ENCODE data around the gene OSBPL10.

The OSBPL10 gene

GRCh38 chr3:31955581-31955980, 25.5 kb downstream of the OSBPL10 start:
- DNase-seq: no peak

GRCh38 chr3:31953636-31954035, 27.4 kb downstream of the OSBPL10 start:
- DNase-seq: no peak

GRCh38 chr3:31953091-31953490, 28.0 kb downstream of the OSBPL10 start:
- no peak for DNase-seq

- DNase-seq: no peak
These were observed 28.9 kb downstream of the OSBPL10 start for GRCh38 chr3:31952205-31952604.

GRCh38 chr3:31948280-31948679, 32.8 kb downstream of the OSBPL10 start:
- DNase-seq: no peak

GRCh38 chr3:31947671-31948091, 33.4 kb downstream of the OSBPL10 start:
- no peak for DNase-seq

GRCh38 chr3:31947162-31947561, 33.9 kb downstream of the OSBPL10 start:
- DNase-seq: no peak

- DNase-seq: no peak
These were observed 34.5 kb downstream of the OSBPL10 start for GRCh38 chr3:31946484-31947081.

- no peak for DNase-seq
These were observed 35.4 kb downstream of the OSBPL10 start for GRCh38 chr3:31945738-31946052.

- DNase-seq: no peak
These were observed 38.0 kb downstream of the OSBPL10 start for GRCh38 chr3:31943041-31943440.

- no peak for DNase-seq
These were observed 38.6 kb downstream of the OSBPL10 start for GRCh38 chr3:31942446-31942845.

- no peak for DNase-seq
These were observed 43.8 kb downstream of the OSBPL10 start for GRCh38 chr3:31937225-31937624.

GRCh38 chr3:31936420-31937060, 44.5 kb downstream of the OSBPL10 start:
- no peak for DNase-seq

- DNase-seq: no peak
These were observed 46.2 kb downstream of the OSBPL10 start for GRCh38 chr3:31934866-31935265.

GRCh38 chr3:31934018-31934417, 47.0 kb downstream of the OSBPL10 start:
- no peak for DNase-seq

GRCh38 chr3:31932990-31933389, 48.1 kb downstream of the OSBPL10 start:
- DNase-seq: no peak

- no peak for DNase-seq
These were observed 51.1 kb downstream of the OSBPL10 start for GRCh38 chr3:31929826-31930502.

GRCh38 chr3:31927811-31928210, 53.3 kb downstream of the OSBPL10 start:
- DNase-seq: no peak

GRCh38 chr3:31926543-31926942, 54.5 kb downstream of the OSBPL10 start:
- no peak for DNase-seq

GRCh38 chr3:31925271-31925630, 55.8 kb downstream of the OSBPL10 start:
- DNase-seq: no peak

- no peak for DNase-seq
These were observed 56.3 kb downstream of the OSBPL10 start for GRCh38 chr3:31924610-31925270.

GRCh38 chr3:31922962-31923361, 58.1 kb downstream of the OSBPL10 start:
- DNase-seq: no peak

GRCh38 chr3:31921837-31922236, 59.2 kb downstream of the OSBPL10 start:
- DNase-seq: no peak

- no peak for DNase-seq
These were observed 60.8 kb downstream of the OSBPL10 start for GRCh38 chr3:31920310-31920709.
